Right lobe of liver (tissue), 6 donors: ENCODE measurements around the gene THAP7. TPM values are rescaled to one million over a fixed set of nuclear protein-coding genes. Genes with fewer than 3 reads are reported as not detected.

Experiments used
- ATAC-seq, 4 donors: fragments of 200-7000 bp; cut with Tn5 transposase; one replicate each; pipeline ENCODE4 v1.9.1; 2020; ENCODE audit warnings: mild to moderate bottlenecking in 4 of 4, moderate library complexity in 4 of 4
- DNase-seq, 3 donors: peaks; one replicate each; pipeline ENCODE4 v3.0.0-alpha.2; 2020
- H3K27ac ChIP-seq, 3 donors: fragments of 200-600 bp; one replicate each; pipeline ENCODE4 v1.8.0; 2022
- H3K27me3 ChIP-seq, 2 donors: fragments of 200-600 bp; one replicate each; pipeline ENCODE4 v1.8.0; 2022
- H3K36me3 ChIP-seq, 4 donors: fragments of 200-600 bp; sonication (generic) in 1 of 4; one replicate each; pipeline versions ENCODE4 v1.5.1 to v1.8.0; 2017 to 2022; ENCODE audit warnings: control low read depth in 1 of 4
- H3K4me1 ChIP-seq, 4 donors: fragments of 200-600 bp; sonication (generic) in 1 of 4; one replicate each; pipeline versions ENCODE4 v1.5.1 to v1.8.0; 2017 to 2022; ENCODE audit warnings: control low read depth in 1 of 4
- H3K4me3 ChIP-seq, 3 donors: fragments of 200-600 bp; one replicate each; pipeline ENCODE4 v1.8.0; 2022
- H3K9me3 ChIP-seq, 4 donors: fragments of 200-600 bp; sonication (generic) in 1 of 4; one replicate each; pipeline versions ENCODE4 v1.5.1 to v1.8.0; 2017 to 2022; ENCODE audit warnings: control low read depth in 1 of 4
- CTCF ChIP-seq, 4 donors: fragments of 200-600 bp in 3 of 4; fragments of 450-650 bp in 1 of 4; IDR thresholded peaks; one replicate each; pipeline versions ENCODE4 v1.5.1 to v1.8.0; 2016 to 2022; ENCODE audit warnings: antibody characterized with exemption in 4 of 4, mild to moderate bottlenecking in 2 of 4
- POLR2A ChIP-seq: fragments of 450-650 bp; IDR thresholded peaks from one replicate; pipeline ENCODE4 v1.6.1; 2017; ENCODE audit warnings: antibody characterized with exemption, mild to moderate bottlenecking
- WGBS: methylation state at CpG from one replicate; pipeline ENCODE4 v1.1.6; 2018; ENCODE audit warnings: low coverage, low lambda C conversion rate; ENCODE audit not compliant: insufficient coverage; ENCODE audit errors: missing lambda C conversion rate; 5-methylcytosine and 5-hydroxymethylcytosine counted together
- intact Hi-C, 2 donors: fragments of 100-400 bp; cut with DNase I; formaldehyde crosslinking; loops; one replicate each; pipeline versions ENCODE4 v1.11.2 to v1.14.1; 2022
- total RNA-seq, 6 experiments: library from RNA; depleted of rRNA in 2 of 6; stranded (reverse); fragments of >200 nt in 2 of 6; fragmentation: NEBNext Ultra II Directional in 3 of 6; extraction: Animal tissue kit (Norgen Biotek cat#: 25700) in 3 of 6; gene quantifications; one replicate each; pipeline versions ENCODE4 v1.1.0 to v1.2.4, GENCODE V29; 2016 to 2023
- donor health status: DM: no; HTN: yes; CAD: no.
- donor health status: DM: no; HTN: no; CAD: no.
- donor health status: DM: no; HTN: no; CAD: no.
- donor health status: DM: no; HTN: yes; CAD: no.
- donor health status: DM: no; HTN: yes; CAD: no.

THAP7 gene
- total RNA-seq, 6 experiments from 2014 or later: 9.3 to 32.5 (median 15.6) TPM

GRCh38 chr22:20992456-20993303 lies 9.2 kb downstream of the THAP7 start:
- no peaks in the 10 kb centered on the region for H3K4me1 ChIP-seq
- H3K36me3 ChIP-seq: peaks cover 0 to 26% (median 6%) of the 10 kb centered on the region in 4 donors
- ATAC-seq (no peak), DNase-seq (no peak)
- intact Hi-C loops: loop anchor here in 1 of 2 donors (10.0 kb wide), 1 partner anchor 48 kb away; no protein-coding TSS in a partner anchor
- 92% methylated on average over 10 of the region's 21 CpGs for WGBS
- no peaks in the 10 kb centered on the region for H3K9me3 ChIP-seq
- H3K27me3 ChIP-seq: no peaks in the 10 kb centered on the region
- no peak overlapping the region for H3K4me3 ChIP-seq
- TF ChIP-seq CTCF (IDR thresholded peaks at IDR 0.05) (no peak), POLR2A (no peak)
- H3K27ac ChIP-seq: no peak overlapping the region

- Histone ChIP-seq H3K4me3 (no peak overlapping the region), H3K4me1 (no peaks in the 10 kb centered on the region), H3K9me3 (no peaks in the 10 kb centered on the region), H3K36me3 (peaks cover 0 to 26% (median 6%) of the 10 kb centered on the region in 4 donors), H3K27ac (no peak overlapping the region), H3K27me3 (no peaks in the 10 kb centered on the region)
- no CpG with 5 or more reads among the region's 7 CpGs for WGBS
- ATAC-seq: no peak
- no peak for DNase-seq
- intact Hi-C loops: loop anchor here in 1 of 2 donors (10.0 kb wide), 1 partner anchor 47 kb away; no protein-coding TSS in a partner anchor
- TF ChIP-seq POLR2A: no peak
- no peak for TF ChIP-seq CTCF (IDR thresholded peaks at IDR 0.05)
These were observed 9.9 kb downstream of the THAP7 start for GRCh38 chr22:20992056-20992442.

- peaks cover 0 to 21% (median 8%) of the 10 kb centered on the region in 4 donors for H3K36me3 ChIP-seq
These were observed 10.5 kb downstream of the THAP7 start for GRCh38 chr22:20991252-20992055.

More at GRCh38 chr22:20991252-20992055, 10.5 kb downstream of the THAP7 start:
- DNase-seq (no peak), ATAC-seq (no peak)
- Histone ChIP-seq H3K4me3 (no peak overlapping the region), H3K9me3 (no peaks in the 10 kb centered on the region), H3K27me3 (no peaks in the 10 kb centered on the region), H3K4me1 (no peaks in the 10 kb centered on the region), H3K27ac (no peak overlapping the region)
- whole genome bisulfite sequencing: no CpG with 5 or more reads among the region's 24 CpGs
- intact Hi-C loops: loop anchor here in 1 of 2 donors (10.0 kb wide), 1 partner anchor 47 kb away; no protein-coding TSS in a partner anchor
- no peak for TF ChIP-seq CTCF (IDR thresholded peaks at IDR 0.05)
- TF ChIP-seq POLR2A: no peak
